HCT116 (cell line): Measurements from ENCODE around the gene MPP4. TPM values are rescaled to one million over a fixed set of nuclear protein-coding genes. Genes with fewer than 3 reads are reported as not detected.
"Not testable (repeated sequence)": the region's sequence is repeated elsewhere in the genome, so short reads cannot be mapped to it uniquely, and the experiment has no call there.

Experiments
- ATAC-seq: fragments of 200-7000 bp; cut with Tn5 transposase; 2 replicates; pipeline ENCODE4 v1.9.1; 2020; ENCODE audit warnings: mild to moderate bottlenecking, moderate library complexity
- BruUV-seq: library from RNA; stranded (reverse); fragments of 400-500 nt; replicated peaks from 2 replicates; lab custom pipeline; 2021; lab: Mats Ljungman, UMichigan
- CTCF ChIA-PET: fragments of 300-600 bp; sonication (Branson Sonifier 250); formaldehyde crosslinking; loops from one replicate; lab custom pipeline; 2021; ENCODE audit warnings: antibody characterized with exemption; lab: Charles Lee
- POLR2A ChIA-PET: fragments of 300-600, 350-600 bp; sonication (Branson Sonifier 250); formaldehyde crosslinking; loops from one replicate; lab custom pipeline; 2021; ENCODE audit warnings: antibody characterized with exemption; lab: Charles Lee
- RAD21 ChIA-PET, 2 experiments: fragments of 300-600 bp; sonication (Branson Sonifier 250); formaldehyde crosslinking; loops; one replicate each; lab custom pipeline; 2023; ENCODE audit warnings: low total read pairs in 2 of 2; ENCODE audit not compliant: uncharacterized antibody in 2 of 2, unreplicated experiment in 2 of 2, low non-redundant PET in 1 of 2; lab: Charles Lee
- DNase-seq: peaks from one replicate; pipeline ENCODE4 v3.0.0-alpha.2; 2010; ENCODE audit warnings: low read depth, low spot score
- H2AFZ ChIP-seq: fragments of 200-600 bp; shearing (Covaris generic), sonication (generic); 2 replicates; pipeline ENCODE4 v1.6.1; 2017; ENCODE audit warnings: low read depth, mixed run types, mixed read lengths, antibody characterized with exemption, low read length; ENCODE audit not compliant: poor library complexity, severe bottlenecking
- H3K27ac ChIP-seq: 2 replicates; pipeline ENCODE4 v1.5.1; 2012; ENCODE audit warnings: low read depth, low read length
- H3K27me3 ChIP-seq: fragments of 200-600 bp; sonication (generic); 2 replicates; pipeline ENCODE4 v1.6.1; 2016; ENCODE audit warnings: mixed run types, low read length, mixed read lengths; ENCODE audit not compliant: insufficient read depth
- H3K36me3 ChIP-seq, 2 experiments: fragments of 200-500 bp in 1 of 2; fragments of 200-600 bp in 1 of 2; sonication (Bioruptor generic) in 1 of 2; sonication (generic) in 1 of 2; 2 replicates each; pipeline versions ENCODE4 v1.5.1 to v1.6.1; 2014 to 2016; ENCODE audit warnings: low read length in 2 of 2, inconsistent platforms in 1 of 2, mixed read lengths in 1 of 2, mixed run types in 1 of 2; ENCODE audit not compliant: insufficient read depth in 2 of 2, control insufficient read depth in 1 of 2
- H3K4me1 ChIP-seq, 2 experiments: fragments of 200-600 bp in 1 of 2; sonication (generic) in 1 of 2; 2 replicates each; pipeline versions ENCODE4 v1.5.1 to v1.6.1; 2012 to 2017; ENCODE audit warnings: low read length in 2 of 2, inconsistent platforms in 1 of 2, mild to moderate bottlenecking in 1 of 2, mixed read lengths in 1 of 2, mixed run types in 1 of 2, moderate library complexity in 1 of 2; ENCODE audit not compliant: insufficient read depth in 2 of 2, control insufficient read depth in 1 of 2
- H3K4me2 ChIP-seq: fragments of 200-600 bp; sonication (generic); 2 replicates; pipeline ENCODE4 v1.6.1; 2017; ENCODE audit warnings: mixed run types, low read length, mixed read lengths
- H3K4me3 ChIP-seq, 2 experiments: fragments of 200-600 bp in 1 of 2; sonication (generic) in 1 of 2; replicated peaks in 1 of 2; 2 replicates each; pipeline ENCODE4 v1.5.1; 2011 to 2016; ENCODE audit warnings: low read length in 2 of 2, control low read depth in 1 of 2, low read depth in 1 of 2, mild to moderate bottlenecking in 1 of 2, mixed read lengths in 1 of 2, mixed run types in 1 of 2
- H3K79me2 ChIP-seq: fragments of 200-600 bp; sonication (generic); 2 replicates; pipeline ENCODE4 v1.6.1; 2017; ENCODE audit warnings: mild to moderate bottlenecking, mixed run types, low read length, moderate library complexity, mixed read lengths; ENCODE audit not compliant: insufficient read depth
- H3K9ac ChIP-seq: fragments of 200-600 bp; sonication (generic); 2 replicates; pipeline ENCODE4 v1.6.1; 2016; ENCODE audit warnings: low read length, mixed read lengths
- H3K9me2 ChIP-seq: fragments of 200-600 bp; sonication (generic), shearing (Covaris generic); 2 replicates; pipeline ENCODE4 v1.6.1; 2017; ENCODE audit warnings: mixed run types, mild to moderate bottlenecking, moderate library complexity; ENCODE audit not compliant: insufficient read depth
- H3K9me3 ChIP-seq, 2 experiments: fragments of 200-500 bp in 1 of 2; fragments of 200-600 bp in 1 of 2; sonication (Bioruptor generic) in 1 of 2; sonication (generic) in 1 of 2; 2 replicates each; pipeline ENCODE4 v1.6.1; 2014 to 2017; ENCODE audit warnings: low read length in 2 of 2, mixed read lengths in 2 of 2, inconsistent platforms in 1 of 2, low read depth in 1 of 2, mild to moderate bottlenecking in 1 of 2, mixed run types in 1 of 2, moderate library complexity in 1 of 2; ENCODE audit not compliant: control insufficient read depth in 1 of 2, insufficient read depth in 1 of 2
- H4K20me1 ChIP-seq: fragments of 200-600 bp; sonication (generic), shearing (Covaris generic); 2 replicates; pipeline ENCODE4 v1.6.1; 2017; ENCODE audit warnings: mixed run types, mild to moderate bottlenecking, moderate library complexity; ENCODE audit not compliant: insufficient read depth
- FOSL1 ChIP-seq: IDR thresholded peaks from 2 replicates; pipeline ENCODE4 v1.6.1; 2012; ENCODE audit warnings: low read depth
- RAD21 ChIP-seq: IDR thresholded peaks from 2 replicates; pipeline ENCODE4 v1.6.1; 2012; ENCODE audit warnings: low read depth, mild to moderate bottlenecking
- SIN3A ChIP-seq: IDR thresholded peaks from 2 replicates; pipeline ENCODE4 v1.6.1; 2012; ENCODE audit warnings: low read depth
- SP1 ChIP-seq: IDR thresholded peaks from 2 replicates; pipeline ENCODE4 v1.6.1; 2012; ENCODE audit warnings: low read depth
- YY1 ChIP-seq: IDR thresholded peaks from 2 replicates; pipeline ENCODE4 v1.6.1; 2011; ENCODE audit warnings: low read length, low read depth, moderate library complexity, mild to moderate bottlenecking; ENCODE audit not compliant: insufficient replicate concordance; ENCODE audit errors: extremely low read depth
- intact Hi-C: fragments of 100-400 bp; cut with micrococcal nuclease; formaldehyde crosslinking; loops from 2 replicates; pipeline ENCODE4 v1.10.0; 2022
- total RNA-seq: library from RNA; stranded (reverse); gene quantifications from one replicate; pipeline ENCODE4 v1.2.1, GENCODE V29; 2021; ENCODE audit not compliant: unreplicated experiment

The MPP4 gene
- total RNA-seq, 1 experiment from 2014 or later, result 0.32 TPM

GRCh38 chr2:201674298-201674697 lies 24.1 kb downstream of the MPP4 start (continued):
- TF ChIP-seq FOSL1 (no peak), YY1 (no peak)

GRCh38 chr2:201673546-201673945 lies 24.9 kb downstream of the MPP4 start:
- BruUV-seq, result no TSS peak
- ChIA-PET RAD21 (no interaction called here), CTCF (no interaction called here), POLR2A (no interaction called here)
- Histone ChIP-seq H3K9me3 (no peaks in the 10 kb centered on the region), H3K27me3 (no peaks in the 10 kb centered on the region), H3K27ac (no peak overlapping the region), H3K9me2 (no peaks in the 10 kb centered on the region), H2AFZ (no peak overlapping the region), H4K20me1 (no peaks in the 10 kb centered on the region), H3K4me1 (no peaks in the 10 kb centered on the region), H3K4me3 (no peak overlapping the region), H3K9ac (no peak overlapping the region), H3K79me2 (no peaks in the 10 kb centered on the region), H3K4me2 (no peak overlapping the region), H3K36me3 (no peaks in the 10 kb centered on the region)
- intact Hi-C loops, result no loop called here
- TF ChIP-seq SP1 (no peak), SIN3A (no peak), RAD21 (no peak)
- ATAC-seq, result no peak
- no peak for DNase-seq

- H3K4me2 ChIP-seq, H3K9me2 ChIP-seq, H3K79me2 ChIP-seq, H2AFZ ChIP-seq, RAD21 ChIA-PET, H4K20me1 ChIP-seq, intact Hi-C loops, H3K27me3 ChIP-seq, H3K4me1 ChIP-seq, ATAC-seq, POLR2A ChIA-PET, CTCF ChIA-PET, DNase-seq, H3K36me3 ChIP-seq, BruUV-seq, H3K27ac ChIP-seq, H3K4me3 ChIP-seq, H3K9ac ChIP-seq, H3K9me3 ChIP-seq: not testable (repeated sequence)
Measured at GRCh38 chr2:201671205-201671604, 27.2 kb downstream of the MPP4 start.
